AG09319 (cell line): ENCODE data around the gene DTWD2.

Experiments
- DNase-seq: peaks from one replicate; pipeline ENCODE4 v3.0.0-alpha.2; 2010; ENCODE audit warnings: low read depth; ENCODE audit errors: extremely low read depth
- TF ChIP-seq, protein P1 (sequence below): IDR thresholded peaks from 2 replicates; pipeline ENCODE4 v1.5.1; 2011; ENCODE audit warnings: low read depth, mild to moderate bottlenecking, inconsistent platforms, low read length, moderate library complexity

DTWD2 gene

DNA sequence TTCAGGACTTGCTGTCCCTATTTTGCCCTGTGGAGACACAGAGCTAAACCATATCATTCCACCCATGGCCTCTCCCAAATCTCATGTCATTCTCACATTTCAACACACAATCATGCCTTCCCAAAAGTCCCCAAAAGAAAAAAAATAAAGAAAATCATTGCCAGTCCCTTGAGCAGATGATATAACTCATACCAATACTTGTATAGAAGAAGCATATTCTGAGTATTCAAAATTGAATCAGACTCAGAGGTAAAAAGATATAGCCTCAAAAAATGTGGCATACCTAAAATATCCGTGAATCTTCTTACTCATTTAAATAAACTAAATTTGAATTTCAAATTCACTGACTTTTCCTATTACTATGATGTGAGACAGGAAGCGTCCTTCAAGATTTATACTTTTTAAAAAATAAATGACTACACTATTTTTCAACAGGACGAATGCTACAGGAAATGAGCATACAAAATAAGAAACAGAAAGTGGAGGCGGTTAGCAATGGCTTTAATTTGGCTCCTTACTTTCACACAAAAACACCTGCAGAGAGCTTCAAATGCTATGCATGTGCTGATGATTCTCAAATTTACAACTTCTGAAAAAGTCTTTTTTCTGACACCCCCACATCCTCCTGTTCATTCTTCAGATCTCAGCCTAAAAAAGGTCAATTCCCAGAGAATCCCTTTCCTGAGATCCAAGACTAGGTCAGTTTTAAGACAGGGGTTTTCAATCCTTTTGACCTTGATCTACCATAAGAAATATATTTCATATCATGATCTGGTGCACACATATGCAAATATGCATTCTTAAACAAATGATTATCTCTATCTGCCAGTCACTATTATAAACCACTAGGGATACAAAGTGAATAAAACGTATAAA, 42.9 kb upstream of the DTWD2 start:
- DNase-seq, result no peak
- TF ChIP-seq, protein P1, sequence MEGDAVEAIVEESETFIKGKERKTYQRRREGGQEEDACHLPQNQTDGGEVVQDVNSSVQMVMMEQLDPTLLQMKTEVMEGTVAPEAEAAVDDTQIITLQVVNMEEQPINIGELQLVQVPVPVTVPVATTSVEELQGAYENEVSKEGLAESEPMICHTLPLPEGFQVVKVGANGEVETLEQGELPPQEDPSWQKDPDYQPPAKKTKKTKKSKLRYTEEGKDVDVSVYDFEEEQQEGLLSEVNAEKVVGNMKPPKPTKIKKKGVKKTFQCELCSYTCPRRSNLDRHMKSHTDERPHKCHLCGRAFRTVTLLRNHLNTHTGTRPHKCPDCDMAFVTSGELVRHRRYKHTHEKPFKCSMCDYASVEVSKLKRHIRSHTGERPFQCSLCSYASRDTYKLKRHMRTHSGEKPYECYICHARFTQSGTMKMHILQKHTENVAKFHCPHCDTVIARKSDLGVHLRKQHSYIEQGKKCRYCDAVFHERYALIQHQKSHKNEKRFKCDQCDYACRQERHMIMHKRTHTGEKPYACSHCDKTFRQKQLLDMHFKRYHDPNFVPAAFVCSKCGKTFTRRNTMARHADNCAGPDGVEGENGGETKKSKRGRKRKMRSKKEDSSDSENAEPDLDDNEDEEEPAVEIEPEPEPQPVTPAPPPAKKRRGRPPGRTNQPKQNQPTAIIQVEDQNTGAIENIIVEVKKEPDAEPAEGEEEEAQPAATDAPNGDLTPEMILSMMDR, result no peak

DNA sequence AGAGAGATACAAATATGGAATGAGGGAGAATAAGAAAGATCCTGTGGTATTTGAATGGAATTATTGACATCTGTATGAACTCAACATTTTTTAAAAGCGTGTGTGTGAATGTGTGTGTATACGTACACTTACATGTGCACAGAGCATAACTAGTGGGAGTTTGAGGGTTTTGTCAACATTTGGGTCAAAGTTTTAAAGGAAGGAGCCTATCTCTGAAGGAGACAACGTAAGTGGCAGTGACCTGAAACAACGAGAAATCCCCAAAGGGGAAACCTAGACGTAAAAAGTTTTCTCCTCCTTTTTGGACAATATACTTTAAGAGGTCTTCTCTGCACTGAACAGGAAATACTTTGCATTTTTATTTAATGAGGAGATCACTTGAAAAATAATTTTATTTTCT, 40.2 kb upstream of the DTWD2 start:
- no peak for DNase-seq
- TF ChIP-seq, protein P1, result no peak

GRCh38 chr5:119022773-119023172, 34.4 kb upstream of the DTWD2 start:
- TF ChIP-seq, protein P1, result no peak
- DNase-seq, result no peak

DNA sequence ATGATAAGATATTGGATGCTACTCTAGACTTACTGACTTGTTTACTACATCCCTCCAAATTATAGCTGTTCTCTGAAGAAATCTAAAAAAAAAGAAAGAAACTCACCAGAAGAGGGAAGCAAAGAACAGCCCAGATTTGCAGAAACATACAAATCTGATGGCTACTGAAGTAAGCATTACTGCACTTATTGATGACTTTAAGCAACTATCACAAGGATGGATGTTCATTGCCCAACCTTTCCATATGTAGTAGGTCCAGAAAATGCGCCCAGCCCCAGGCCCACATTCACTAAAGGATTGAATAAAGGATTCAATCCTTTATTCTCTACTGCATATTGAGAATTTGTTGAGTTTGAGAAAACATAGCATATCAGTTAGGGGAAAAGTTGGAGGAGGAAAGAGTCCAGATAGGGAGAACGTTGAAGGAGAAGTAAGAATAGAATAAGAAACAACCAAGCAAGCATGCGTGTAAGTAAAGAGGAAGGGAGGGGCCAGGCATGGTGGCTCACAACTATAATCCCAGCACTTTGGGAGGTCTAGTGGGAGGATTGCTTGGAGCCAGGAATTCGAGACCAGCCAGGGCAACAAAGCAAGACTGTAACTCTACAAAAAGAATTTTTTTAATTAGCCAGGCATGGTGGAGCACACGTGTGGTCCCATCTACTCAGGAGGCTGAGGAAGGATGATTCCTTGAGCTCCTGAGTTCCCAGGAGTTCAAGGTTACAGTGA, 33.8 kb upstream of the DTWD2 start:
- no peak for DNase-seq

GRCh38 chr5:119021149-119021732, 32.9 kb upstream of the DTWD2 start:
- TF ChIP-seq, protein P1, result no peak
- no peak for DNase-seq

More for the DNA sequence above, 33.8 kb upstream of the DTWD2 start:
- TF ChIP-seq, protein P1, result peak; percentile 46

GRCh38 chr5:119019949-119020348, 31.6 kb upstream of the DTWD2 start:
- DNase-seq, result no peak

More at GRCh38 chr5:119019949-119020348, 31.6 kb upstream of the DTWD2 start:
- TF ChIP-seq, protein P1, result no peak
